ENCODE data around the gene QSER1. TPM values are rescaled to one million over a fixed set of nuclear protein-coding genes. Genes with fewer than 3 reads are reported as not detected.

The QSER1 gene
- total and polyA plus RNA-seq, 2 experiments from 2014 or later, result 3.7 to 27.1 TPM

DNA sequence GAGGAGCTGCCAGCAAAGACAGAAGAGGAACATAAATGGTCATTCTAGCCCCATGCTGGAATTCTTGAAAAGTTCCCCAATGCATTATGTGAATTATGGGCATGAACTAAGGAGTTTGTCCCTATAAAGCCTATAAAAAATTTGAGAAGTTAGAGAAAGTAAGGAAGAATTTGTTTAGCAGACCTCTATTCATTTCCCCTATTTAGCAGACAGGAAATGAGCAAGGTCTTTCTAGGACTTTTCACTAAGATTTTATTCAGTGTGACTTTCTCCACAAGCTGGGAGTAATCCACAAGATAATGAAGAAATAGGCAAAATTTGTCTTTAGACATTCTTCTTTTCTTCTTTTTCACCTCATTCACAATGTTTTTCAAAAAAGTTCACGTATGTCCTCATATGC lies 42.9 kb upstream of the QSER1 start:
- no peak for DNase-seq (ENCODE audit: low spot score)
- Histone ChIP-seq H3K4me1 (ENCODE audit: insufficient read depth) (no peaks in the 10 kb centered on the region), H3K27ac (no peak overlapping the region), H3K9me2 (replicated peaks; ENCODE audit: insufficient read depth) (no peaks in the 10 kb centered on the region), H3K4me2 (no peak overlapping the region), H4K20me1 (ENCODE audit: insufficient read depth, poor library complexity, severe bottlenecking) (no peaks in the 10 kb centered on the region), H3K79me2 (no peaks in the 10 kb centered on the region), H3K36me3 (replicated peaks; ENCODE audit: insufficient read depth, low read depth) (no peaks in the 10 kb centered on the region), H3K4me3 (no peak overlapping the region), H2AFZ (no peak overlapping the region), H3K27me3 (no peaks in the 10 kb centered on the region), H3K9me3 (ENCODE audit: low read depth) (no peaks in the 10 kb centered on the region)
- 90% methylated on average over 1 of the region's 1 CpG for WGBS (ENCODE audit: low lambda C conversion rate, missing lambda C conversion rate)
- TF ChIP-seq EZH2 (IDR thresholded peaks at IDR 0.05; ENCODE audit: borderline replicate concordance) (no peak), EZH2phosphoT487 (IDR thresholded peaks at IDR 0.05; ENCODE audit: low read depth, severe bottlenecking, unreplicated experiment) (no peak)
- TF ChIP-seq, protein P1, sequence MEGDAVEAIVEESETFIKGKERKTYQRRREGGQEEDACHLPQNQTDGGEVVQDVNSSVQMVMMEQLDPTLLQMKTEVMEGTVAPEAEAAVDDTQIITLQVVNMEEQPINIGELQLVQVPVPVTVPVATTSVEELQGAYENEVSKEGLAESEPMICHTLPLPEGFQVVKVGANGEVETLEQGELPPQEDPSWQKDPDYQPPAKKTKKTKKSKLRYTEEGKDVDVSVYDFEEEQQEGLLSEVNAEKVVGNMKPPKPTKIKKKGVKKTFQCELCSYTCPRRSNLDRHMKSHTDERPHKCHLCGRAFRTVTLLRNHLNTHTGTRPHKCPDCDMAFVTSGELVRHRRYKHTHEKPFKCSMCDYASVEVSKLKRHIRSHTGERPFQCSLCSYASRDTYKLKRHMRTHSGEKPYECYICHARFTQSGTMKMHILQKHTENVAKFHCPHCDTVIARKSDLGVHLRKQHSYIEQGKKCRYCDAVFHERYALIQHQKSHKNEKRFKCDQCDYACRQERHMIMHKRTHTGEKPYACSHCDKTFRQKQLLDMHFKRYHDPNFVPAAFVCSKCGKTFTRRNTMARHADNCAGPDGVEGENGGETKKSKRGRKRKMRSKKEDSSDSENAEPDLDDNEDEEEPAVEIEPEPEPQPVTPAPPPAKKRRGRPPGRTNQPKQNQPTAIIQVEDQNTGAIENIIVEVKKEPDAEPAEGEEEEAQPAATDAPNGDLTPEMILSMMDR (IDR thresholded peaks at IDR 0.05; ENCODE audit: poor library complexity), result no peak

DNA sequence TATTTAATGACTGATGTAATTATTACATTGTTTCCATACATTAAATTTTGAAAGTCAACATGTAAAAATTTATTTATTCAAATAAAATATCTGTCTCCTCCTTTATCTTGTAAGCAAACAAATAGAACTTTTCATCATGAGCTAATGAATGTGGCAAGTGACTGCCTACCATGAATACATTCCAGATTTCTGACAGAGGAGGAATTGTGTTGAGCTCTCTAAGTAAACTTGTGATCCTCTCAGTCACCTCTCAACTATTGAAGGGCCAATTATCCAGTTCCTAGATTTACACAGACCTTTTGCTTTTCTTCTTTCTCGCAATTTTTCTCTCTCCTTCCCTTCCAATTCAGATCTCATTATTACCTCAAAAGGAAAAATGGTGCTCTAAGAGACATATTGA lies 41.4 kb upstream of the QSER1 start:
- WGBS (ENCODE audit: low lambda C conversion rate, missing lambda C conversion rate), result 90% methylated on average over 1 of the region's 1 CpG
- Histone ChIP-seq H2AFZ (no peak overlapping the region), H3K27me3 (no peaks in the 10 kb centered on the region), H3K27ac (no peak overlapping the region), H4K20me1 (ENCODE audit: insufficient read depth, poor library complexity, severe bottlenecking) (no peaks in the 10 kb centered on the region), H3K36me3 (replicated peaks; ENCODE audit: insufficient read depth, low read depth) (no peaks in the 10 kb centered on the region), H3K4me2 (no peak overlapping the region), H3K4me3 (no peak overlapping the region), H3K4me1 (ENCODE audit: insufficient read depth) (no peaks in the 10 kb centered on the region), H3K9me2 (replicated peaks; ENCODE audit: insufficient read depth) (no peaks in the 10 kb centered on the region), H3K79me2 (no peaks in the 10 kb centered on the region), H3K9me3 (ENCODE audit: low read depth) (no peaks in the 10 kb centered on the region)
- TF ChIP-seq EZH2phosphoT487 (IDR thresholded peaks at IDR 0.05; ENCODE audit: low read depth, severe bottlenecking, unreplicated experiment), result no peak
- TF ChIP-seq, protein P1 (IDR thresholded peaks at IDR 0.05; ENCODE audit: poor library complexity), result no peak
- DNase-seq (ENCODE audit: low spot score), result no peak

DNA sequence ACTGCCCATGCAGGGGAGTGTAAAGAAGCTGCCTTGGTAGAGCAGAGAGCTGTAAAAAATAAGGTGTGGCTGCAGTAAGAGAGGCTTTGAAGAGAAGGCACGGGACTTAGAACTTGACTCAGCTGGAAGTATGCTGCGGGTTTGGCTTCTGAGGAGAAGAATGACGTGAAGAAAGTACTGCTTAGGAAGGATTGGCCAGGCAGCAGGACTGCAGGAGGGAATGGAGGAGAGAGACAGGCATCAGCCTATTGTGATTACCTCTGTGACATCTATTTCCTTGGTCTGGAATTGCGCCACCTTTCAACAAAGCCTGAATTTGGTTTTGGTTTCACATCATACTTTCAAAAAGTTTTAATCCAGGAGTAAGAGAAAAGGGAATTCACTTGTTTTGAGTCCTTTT lies 40.4 kb upstream of the QSER1 start:
- Histone ChIP-seq H3K4me3 (no peak overlapping the region), H3K79me2 (no peaks in the 10 kb centered on the region), H3K27ac (peak overlapping the region; percentile 70), H3K27me3 (no peaks in the 10 kb centered on the region), H3K9me3 (ENCODE audit: low read depth) (no peaks in the 10 kb centered on the region), H3K4me1 (ENCODE audit: insufficient read depth) (no peaks in the 10 kb centered on the region), H2AFZ (no peak overlapping the region), H3K36me3 (replicated peaks; ENCODE audit: insufficient read depth, low read depth) (no peaks in the 10 kb centered on the region), H3K9me2 (replicated peaks; ENCODE audit: insufficient read depth) (no peaks in the 10 kb centered on the region), H3K4me2 (peak overlapping the region; percentile 34), H4K20me1 (ENCODE audit: insufficient read depth, poor library complexity, severe bottlenecking) (no peaks in the 10 kb centered on the region)
- TF ChIP-seq EZH2 (IDR thresholded peaks at IDR 0.05; ENCODE audit: borderline replicate concordance) (no peak), EZH2phosphoT487 (IDR thresholded peaks at IDR 0.05; ENCODE audit: low read depth, severe bottlenecking, unreplicated experiment) (no peak)
- TF ChIP-seq, protein P1 (IDR thresholded peaks at IDR 0.05; ENCODE audit: poor library complexity), result no peak
- 66% methylated on average over 4 of the region's 4 CpGs for WGBS (ENCODE audit: low lambda C conversion rate, missing lambda C conversion rate)
- DNase-seq (ENCODE audit: low spot score), result peak; percentile 67

DNA sequence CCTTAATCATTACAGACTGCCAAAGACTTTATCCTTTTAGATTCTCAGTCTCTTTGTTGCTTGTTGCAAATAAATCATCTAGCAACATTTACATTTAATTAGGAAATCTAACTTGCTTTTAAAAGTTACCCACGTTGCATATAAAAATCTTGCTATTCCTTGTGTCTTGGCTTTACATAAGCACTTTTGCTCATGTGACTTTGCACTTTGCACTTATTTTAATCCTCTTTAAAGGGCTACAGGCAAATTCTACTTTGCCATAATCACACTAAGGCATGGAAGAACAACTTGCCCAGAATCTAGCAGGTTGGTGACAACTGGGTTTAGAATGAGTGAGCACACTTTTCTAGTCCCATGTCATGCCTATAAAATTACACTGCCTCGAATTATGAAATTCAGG lies 37.0 kb upstream of the QSER1 start:
- Histone ChIP-seq H3K27me3 (no peaks in the 10 kb centered on the region), H3K27ac (no peak overlapping the region), H3K9me3 (ENCODE audit: low read depth) (no peaks in the 10 kb centered on the region), H2AFZ (no peak overlapping the region), H3K4me3 (no peak overlapping the region), H3K36me3 (replicated peaks; ENCODE audit: insufficient read depth, low read depth) (no peaks in the 10 kb centered on the region), H4K20me1 (ENCODE audit: insufficient read depth, poor library complexity, severe bottlenecking) (no peaks in the 10 kb centered on the region), H3K4me1 (ENCODE audit: insufficient read depth) (no peaks in the 10 kb centered on the region), H3K9me2 (replicated peaks; ENCODE audit: insufficient read depth) (no peaks in the 10 kb centered on the region), H3K4me2 (no peak overlapping the region), H3K79me2 (no peaks in the 10 kb centered on the region)
- DNase-seq (ENCODE audit: low spot score), result peak; percentile 8
- no peak for TF ChIP-seq EZH2 (IDR thresholded peaks at IDR 0.05; ENCODE audit: borderline replicate concordance)
- TF ChIP-seq, protein P1 (IDR thresholded peaks at IDR 0.05; ENCODE audit: poor library complexity), result no peak
- no peak for TF ChIP-seq EZH2phosphoT487 (IDR thresholded peaks at IDR 0.05; ENCODE audit: low read depth, severe bottlenecking, unreplicated experiment)
- WGBS (ENCODE audit: low lambda C conversion rate, missing lambda C conversion rate), result 50% methylated on average over 2 of the region's 2 CpGs
